NK-92 (cell line): ENCODE data around the gene FPR2.
"Not testable (repeated sequence)": the region's sequence is repeated elsewhere in the genome, so short reads cannot be mapped to it uniquely, and the experiment has no call there.

Source experiments
- DNase-seq: peaks from one replicate; lab custom pipeline; 2025; ENCODE audit not compliant: unreplicated experiment; lab: John Stamatoyannopoulos, UW

Gene FPR2

GRCh38 chr19:51739466-51740213 is 21.3 kb upstream of the FPR2 start:
- DNase-seq: no peak

- DNase-seq: no peak
Observed at GRCh38 chr19:51740356-51740755, 20.6 kb upstream of the FPR2 start.

GRCh38 chr19:51742789-51743188 is 18.2 kb upstream of the FPR2 start:
- DNase-seq: no peak

DNA sequence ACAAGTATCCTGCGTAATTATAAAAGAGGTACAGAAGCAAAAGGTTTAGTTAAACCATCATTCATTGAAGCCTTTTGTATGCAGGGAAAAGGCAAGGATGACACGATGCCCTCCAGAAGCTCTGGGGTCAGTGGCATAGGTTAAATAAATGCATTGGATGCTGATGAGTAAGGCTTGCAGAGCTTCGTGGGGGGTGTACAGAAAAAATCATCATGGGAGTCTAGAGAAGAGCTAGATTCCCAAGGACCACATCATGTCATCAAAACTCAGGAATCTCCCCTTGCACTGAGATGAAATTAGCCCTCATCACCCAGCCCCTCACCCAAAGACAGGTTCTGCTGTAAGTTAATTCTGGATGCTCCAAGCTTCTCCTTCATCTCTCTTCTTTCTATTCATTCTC is 17.6 kb upstream of the FPR2 start:
- no peak for DNase-seq

- DNase-seq: no peak
Observed at GRCh38 chr19:51746731-51747130, 14.2 kb upstream of the FPR2 start.

GRCh38 chr19:51749979-51750378 is 11.0 kb upstream of the FPR2 start:
- no peak for DNase-seq

- DNase-seq: no peak
Observed at GRCh38 chr19:51750400-51751094, 10.4 kb upstream of the FPR2 start.

- DNase-seq: no peak
Observed at GRCh38 chr19:51751655-51752054, 9.3 kb upstream of the FPR2 start, which contains the start of gene FPR1. Gene FPR1 (minus strand): TSS chr19:51751878. CDS start chr19:51746994, 4,884 bp downstream.

- no peak for DNase-seq
Observed at GRCh38 chr19:51754109-51754508, 6.9 kb upstream of the FPR2 start.

DNA sequence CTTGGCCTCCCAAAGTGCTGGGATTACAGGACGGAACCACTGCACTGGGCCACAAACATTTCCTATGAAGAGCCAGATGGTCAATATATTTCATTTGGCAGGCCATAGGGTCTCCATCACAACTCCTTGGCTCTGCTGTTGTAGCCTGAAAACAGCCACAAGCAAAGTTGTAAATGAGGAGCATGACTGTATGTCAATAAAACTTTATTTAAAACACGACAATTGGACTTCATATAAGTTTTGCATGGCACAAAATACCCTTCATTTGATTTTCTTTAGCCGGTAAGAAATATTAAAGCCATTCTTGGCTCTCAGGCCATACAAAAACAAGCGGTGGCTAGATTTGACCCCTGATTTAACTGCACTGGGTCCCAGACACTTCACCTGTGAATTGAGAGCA is 6.2 kb upstream of the FPR2 start:
- DNase-seq: no peak

DNA sequence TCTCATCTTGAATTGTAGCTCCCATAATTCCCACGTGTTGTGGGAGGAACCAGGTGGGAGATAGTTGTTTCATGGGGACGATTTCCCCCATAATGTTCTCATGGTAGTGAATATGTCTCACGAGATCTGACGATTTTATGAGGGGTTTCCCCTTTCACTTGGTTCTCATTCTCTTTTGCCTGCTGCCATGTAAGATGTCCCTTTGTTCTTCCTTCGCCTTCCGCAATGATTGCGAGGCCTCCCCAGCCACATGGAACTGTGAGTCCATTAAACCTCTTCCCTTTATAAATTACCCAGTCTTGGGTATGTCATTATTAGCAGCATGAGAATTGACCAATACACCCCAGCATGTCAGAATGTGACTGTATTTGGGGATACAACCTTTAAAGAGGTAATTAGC is 5.4 kb upstream of the FPR2 start:
- DNase-seq: no peak

DNA sequence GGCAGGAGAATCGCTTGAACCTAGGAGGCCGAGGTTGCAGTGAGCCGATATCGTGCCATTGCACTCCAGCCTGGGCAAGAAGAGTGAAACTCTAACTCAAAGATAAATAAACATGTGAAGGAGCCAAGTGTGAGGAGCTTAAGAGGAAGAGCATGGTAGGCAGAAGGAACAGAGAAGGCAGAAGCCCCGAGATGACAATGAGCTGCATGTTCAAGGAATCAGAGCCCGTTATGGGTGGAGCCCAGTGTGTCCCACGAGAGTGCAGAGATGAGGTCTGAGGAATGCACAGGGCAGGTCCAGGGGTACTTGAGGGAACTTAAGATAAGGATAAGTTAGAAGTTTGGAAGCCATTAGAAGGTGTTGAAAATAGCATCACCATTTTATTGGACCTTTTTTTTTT is 716 bp downstream of the FPR2 start:
- no peak for DNase-seq

GRCh38 chr19:51765086-51765485 is 4.1 kb downstream of the FPR2 start:
- no peak for DNase-seq

DNA sequence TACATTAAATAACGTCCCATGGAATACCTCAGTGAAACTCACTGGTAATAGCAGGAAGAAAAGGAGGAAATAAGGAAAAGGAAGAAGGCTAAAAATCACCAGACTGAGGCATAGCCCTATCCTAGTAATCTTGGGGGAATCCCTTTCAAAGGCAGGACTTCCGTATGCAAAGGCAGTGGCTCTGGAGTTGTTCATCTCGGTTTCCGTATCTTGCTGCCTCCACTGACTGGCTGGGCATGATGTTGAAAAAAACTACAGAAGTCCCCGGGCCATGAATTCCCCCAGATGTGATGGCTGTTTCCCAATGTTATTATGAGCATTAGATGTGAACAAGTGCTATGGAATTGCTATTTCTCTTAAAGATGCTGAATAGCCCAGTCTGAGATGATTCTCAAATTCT is 5.5 kb downstream of the FPR2 start:
- no peak for DNase-seq

DNA sequence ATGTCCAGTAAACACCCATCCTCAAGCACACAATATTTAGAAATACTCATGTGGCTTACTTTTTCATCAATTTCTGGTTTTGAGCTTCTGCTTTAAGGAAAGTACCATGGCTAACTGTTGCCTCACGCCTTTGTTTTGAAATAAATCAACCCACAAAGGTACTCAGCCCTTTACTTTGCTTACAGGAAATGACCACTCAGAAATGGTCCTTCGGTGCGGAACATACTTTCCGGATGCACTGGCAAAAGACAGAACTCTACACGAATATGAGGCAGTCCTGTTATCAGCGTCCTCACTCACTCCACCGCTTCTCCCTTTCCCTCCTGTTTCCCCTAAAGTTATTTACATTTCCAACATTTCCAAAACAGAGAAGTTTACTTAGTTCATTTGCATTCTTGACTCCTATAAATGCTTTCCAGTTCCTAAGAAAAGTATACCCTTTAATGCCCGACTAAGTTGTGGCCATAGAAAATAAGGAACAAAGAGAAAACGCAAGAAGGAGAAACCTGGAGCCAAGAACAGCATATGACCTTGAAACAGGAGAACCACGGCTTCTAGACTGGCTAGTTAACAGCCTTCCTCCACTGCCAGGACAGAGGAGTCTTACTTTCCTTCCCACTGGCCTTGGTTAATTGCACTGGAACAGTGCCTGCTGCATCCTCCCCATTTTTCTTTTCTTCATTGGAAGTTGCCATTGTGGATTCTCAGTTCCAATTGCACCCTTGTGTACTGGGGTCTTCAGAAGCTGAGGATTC is 10.6 kb downstream of the FPR2 start:
- DNase-seq: no peak

GRCh38 chr19:51772977-51773376 is 12.0 kb downstream of the FPR2 start:
- DNase-seq: no peak

GRCh38 chr19:51776561-51776960 is 15.6 kb downstream of the FPR2 start:
- not testable (repeated sequence) for DNase-seq

GRCh38 chr19:51777570-51778462 is 16.8 kb downstream of the FPR2 start:
- DNase-seq: no peak

- no peak for DNase-seq
Observed at GRCh38 chr19:51779181-51779580, 18.2 kb downstream of the FPR2 start.

DNA sequence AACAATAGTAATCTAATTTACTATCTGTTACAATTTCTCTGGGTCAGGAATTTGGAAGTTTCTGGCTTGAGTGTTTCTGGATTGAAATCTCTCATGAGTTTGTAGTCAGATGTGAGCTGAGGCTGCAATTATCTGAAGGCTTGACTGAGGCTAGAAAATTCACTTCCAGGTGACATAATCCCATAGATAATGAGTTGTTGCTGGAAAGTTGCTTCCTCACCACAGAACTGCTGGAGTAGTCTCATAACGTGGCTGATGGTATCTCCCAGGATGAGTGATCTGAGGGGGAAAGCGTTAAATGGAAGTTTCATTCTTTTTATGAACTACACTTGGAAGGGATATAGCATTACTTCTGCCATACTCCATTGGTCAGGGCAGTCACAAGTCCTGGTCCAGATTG is 18.7 kb downstream of the FPR2 start:
- no peak for DNase-seq

- no peak for DNase-seq
Observed at GRCh38 chr19:51780270-51780669, 19.3 kb downstream of the FPR2 start.
